Mesendoderm (in vitro differentiated cells): ENCODE measurements around the gene EPAS1.

Experiments used
- DNase-seq: peaks from one replicate; pipeline ENCODE4 v3.0.0; 2013
- H2AK5ac ChIP-seq: 2 replicates; pipeline ENCODE4 v1.6.1; 2013; ENCODE audit warnings: low read length, inconsistent platforms
- H2BK120ac ChIP-seq: 2 replicates; pipeline ENCODE4 v1.6.1; 2013; ENCODE audit warnings: low read depth, mild to moderate bottlenecking, low read length, moderate library complexity, mixed read lengths
- H2BK15ac ChIP-seq: replicated peaks from 2 replicates; pipeline ENCODE4 v1.6.1; 2013; ENCODE audit warnings: low read depth, mild to moderate bottlenecking, moderate library complexity
- H2BK5ac ChIP-seq: 2 replicates; pipeline ENCODE4 v1.6.1; 2013; ENCODE audit warnings: low read length, inconsistent platforms
- H3K18ac ChIP-seq: 2 replicates; pipeline ENCODE4 v1.6.1; 2013; ENCODE audit warnings: mild to moderate bottlenecking, low read length, mixed read lengths
- H3K23ac ChIP-seq: one replicate; pipeline ENCODE4 v1.6.1; 2013; ENCODE audit warnings: low read length
- H3K27ac ChIP-seq: 2 replicates; pipeline ENCODE4 v1.5.1; 2013; ENCODE audit warnings: low read depth, mild to moderate bottlenecking, inconsistent platforms, low read length, moderate library complexity
- H3K27me3 ChIP-seq: 2 replicates; pipeline ENCODE4 v1.6.1; 2013; ENCODE audit warnings: low read length, control low read depth, mild to moderate bottlenecking, inconsistent platforms; ENCODE audit not compliant: insufficient read depth, poor library complexity
- H3K36me3 ChIP-seq: 2 replicates; pipeline ENCODE4 v1.6.1; 2013; ENCODE audit warnings: low read length, inconsistent platforms; ENCODE audit not compliant: control insufficient read depth, insufficient read depth
- H3K4ac ChIP-seq: one replicate; pipeline ENCODE4 v1.6.1; 2013; ENCODE audit warnings: low read depth, mild to moderate bottlenecking, low read length, moderate library complexity
- H3K4me1 ChIP-seq: 2 replicates; pipeline ENCODE4 v1.6.1; 2013; ENCODE audit warnings: low read depth, low read length, inconsistent platforms; ENCODE audit not compliant: control insufficient read depth
- H3K4me2 ChIP-seq: 2 replicates; pipeline ENCODE4 v1.6.1; 2013; ENCODE audit warnings: low read length
- H3K4me3 ChIP-seq: 2 replicates; pipeline ENCODE4 v1.5.1; 2013; ENCODE audit warnings: mild to moderate bottlenecking, low read length
- H3K56ac ChIP-seq: one replicate; pipeline ENCODE4 v1.6.1; 2013; ENCODE audit warnings: low read length
- H3K79me1 ChIP-seq: 2 replicates; pipeline ENCODE4 v1.6.1; 2013; ENCODE audit warnings: low read length, inconsistent platforms
- H3K79me2 ChIP-seq: 2 replicates; pipeline ENCODE4 v1.6.1; 2013; ENCODE audit warnings: mild to moderate bottlenecking, low read length; ENCODE audit not compliant: control insufficient read depth, insufficient read depth
- H3K9ac ChIP-seq: 2 replicates; pipeline ENCODE4 v1.6.1; 2013; ENCODE audit warnings: low read length, inconsistent platforms
- H4K5ac ChIP-seq: one replicate; pipeline ENCODE4 v1.6.1; 2013; ENCODE audit warnings: low read length
- H4K8ac ChIP-seq: one replicate; pipeline ENCODE4 v1.6.1; 2013; ENCODE audit warnings: low read depth, mild to moderate bottlenecking, control low read depth, low read length, moderate library complexity
- WGBS: extraction: QIAGEN DNeasy Blood & Tissue Kit; methylation state at CpG from one replicate; pipeline ENCODE4 v1.1.7; 2013; ENCODE audit warnings: low lambda C conversion rate, missing lambda C conversion rate; ENCODE audit not compliant: insufficient coverage; ENCODE audit errors: extremely low coverage; 5-methylcytosine and 5-hydroxymethylcytosine counted together

The EPAS1 gene

DNA sequence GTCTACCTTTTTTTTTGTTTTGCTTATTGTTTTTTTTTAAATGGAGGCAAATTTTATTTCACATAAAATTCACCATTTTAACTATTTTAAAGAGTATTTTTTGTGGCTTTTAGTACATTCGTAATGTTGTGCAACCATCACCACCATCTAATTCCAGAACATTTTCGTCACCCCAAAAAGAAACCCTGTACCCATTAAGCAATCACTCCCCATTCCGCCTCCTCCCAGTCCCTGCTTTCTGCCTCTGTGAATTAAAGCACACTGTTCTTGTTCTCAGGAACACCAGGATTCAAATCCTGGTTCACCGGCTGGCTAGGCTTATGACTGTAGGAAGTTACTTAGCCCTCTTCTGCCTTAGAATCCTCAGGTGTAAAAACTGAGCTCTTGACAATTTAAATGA is 36.9 kb upstream of the EPAS1 start:
- H3K79me2 ChIP-seq = no peaks in the 10 kb centered on the region
- no peaks in the 10 kb centered on the region for H3K79me1 ChIP-seq
- no peak overlapping the region for H2BK120ac ChIP-seq
- no peak overlapping the region for H4K5ac ChIP-seq
- H2AK5ac ChIP-seq = no peak overlapping the region
- H3K27me3 ChIP-seq = no peaks in the 10 kb centered on the region
- H3K56ac ChIP-seq = no peak overlapping the region
- peaks cover 5% of the 10 kb centered on the region for H3K4me1 ChIP-seq
- H3K23ac ChIP-seq = no peak overlapping the region
- H3K4ac ChIP-seq = no peak overlapping the region
- H2BK15ac ChIP-seq = no peak overlapping the region
- no peak overlapping the region for H3K18ac ChIP-seq
- no peak overlapping the region for H3K4me2 ChIP-seq
- no peak overlapping the region for H4K8ac ChIP-seq
- no peak overlapping the region for H3K4me3 ChIP-seq
- no peaks in the 10 kb centered on the region for H3K36me3 ChIP-seq
- DNase-seq = no peak
- H2BK5ac ChIP-seq = no peak overlapping the region
- H3K27ac ChIP-seq = no peak overlapping the region
- WGBS = no CpG with 5 or more reads among the region's 4 CpGs
- H3K9ac ChIP-seq = no peak overlapping the region

DNA sequence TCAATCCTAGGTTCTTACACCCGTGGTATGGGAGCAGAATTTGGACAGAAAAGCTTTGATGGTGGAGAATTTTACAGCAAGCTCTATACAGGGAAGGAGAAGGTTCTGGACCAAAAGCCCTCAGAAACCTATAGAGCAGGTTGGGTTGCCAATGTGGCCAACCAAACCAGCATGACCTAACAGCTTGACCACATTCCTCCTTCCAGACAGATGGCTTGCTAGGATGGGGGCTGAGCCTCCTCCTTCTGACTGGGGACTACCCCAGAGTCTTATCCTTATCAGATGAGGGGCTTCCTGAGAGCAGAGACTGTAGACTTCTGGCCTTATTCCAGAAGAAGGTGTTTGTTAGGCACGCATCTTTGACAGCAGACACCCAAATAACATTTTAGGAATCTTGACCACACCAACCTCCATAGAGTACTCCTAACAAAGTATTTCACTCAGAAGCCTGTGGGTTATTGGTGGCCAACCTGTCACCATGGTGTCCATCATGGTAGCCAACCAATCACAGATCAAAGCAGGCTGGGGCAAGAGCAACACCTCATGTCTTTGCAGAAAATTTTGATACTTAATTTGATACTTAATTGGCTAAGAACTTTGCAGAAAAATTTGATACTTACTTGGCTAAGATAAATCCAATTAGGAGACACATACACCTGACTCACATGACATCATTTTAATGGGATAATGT is 34.8 kb upstream of the EPAS1 start:
- Histone ChIP-seq H3K4me3 (no peak overlapping the region), H4K8ac (no peak overlapping the region), H3K36me3 (no peaks in the 10 kb centered on the region), H2BK15ac (no peak overlapping the region), H2BK5ac (no peak overlapping the region), H3K4me1 (peaks cover 5% of the 10 kb centered on the region), H3K27me3 (no peaks in the 10 kb centered on the region), H3K18ac (no peak overlapping the region), H3K9ac (no peak overlapping the region), H3K79me1 (no peaks in the 10 kb centered on the region), H2AK5ac (no peak overlapping the region), H3K4me2 (no peak overlapping the region), H3K79me2 (no peaks in the 10 kb centered on the region), H3K27ac (no peak overlapping the region), H2BK120ac (no peak overlapping the region), H3K4ac (no peak overlapping the region), H4K5ac (no peak overlapping the region), H3K23ac (no peak overlapping the region), H3K56ac (no peak overlapping the region)
- DNase-seq = no peak
- WGBS = no CpG with 5 or more reads among the region's 2 CpGs

DNA sequence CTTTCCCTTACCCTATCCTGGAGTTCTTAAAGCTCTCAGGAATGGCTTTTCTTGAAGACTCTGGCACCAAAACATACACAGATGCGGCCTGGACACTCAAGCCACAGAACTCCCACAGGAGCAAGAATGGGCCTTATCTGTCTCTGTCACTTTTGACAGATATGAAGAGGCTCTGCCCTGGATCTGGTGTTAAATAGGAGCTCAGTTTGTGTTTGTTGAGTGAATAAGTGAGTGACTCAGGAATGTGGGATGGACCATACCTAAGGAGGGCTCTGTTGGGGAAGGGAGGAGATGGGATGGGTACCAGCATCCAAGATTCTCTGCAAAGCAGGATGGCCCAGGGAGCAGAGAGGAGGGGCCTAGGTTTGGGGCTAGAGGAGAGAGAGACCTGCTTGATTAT is 33.9 kb upstream of the EPAS1 start:
- WGBS = no CpG with 5 or more reads among the region's 1 CpG
- Histone ChIP-seq H2AK5ac (no peak overlapping the region), H3K27me3 (no peaks in the 10 kb centered on the region), H3K36me3 (no peaks in the 10 kb centered on the region), H2BK5ac (no peak overlapping the region), H3K9ac (no peak overlapping the region), H3K4me1 (peaks cover 5% of the 10 kb centered on the region), H3K4me3 (no peak overlapping the region), H3K4ac (no peak overlapping the region), H4K8ac (no peak overlapping the region), H2BK15ac (no peak overlapping the region), H3K79me1 (no peaks in the 10 kb centered on the region), H3K23ac (no peak overlapping the region), H3K27ac (no peak overlapping the region), H3K18ac (no peak overlapping the region), H3K79me2 (no peaks in the 10 kb centered on the region), H2BK120ac (no peak overlapping the region), H4K5ac (no peak overlapping the region), H3K4me2 (no peak overlapping the region), H3K56ac (no peak overlapping the region)
- DNase-seq = no peak

DNA sequence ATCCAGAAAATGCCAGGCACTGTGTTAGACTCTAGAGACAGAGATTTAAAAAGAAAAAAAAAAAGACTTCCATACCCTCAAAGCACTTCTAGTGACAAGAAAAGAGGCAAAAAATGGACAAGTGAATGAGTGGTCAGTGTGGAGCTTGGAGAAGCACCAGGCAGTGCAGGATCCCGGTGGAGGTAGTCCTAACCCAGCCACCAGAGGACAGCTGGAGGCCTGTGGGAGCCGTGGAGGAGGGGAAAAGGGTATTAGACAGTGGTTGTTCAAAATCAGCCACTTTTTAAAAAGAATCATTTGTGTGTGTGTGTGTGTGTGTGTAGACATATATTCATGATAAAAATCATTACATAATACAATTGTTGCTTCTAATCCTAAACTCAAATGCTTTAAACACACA is 32.8 kb upstream of the EPAS1 start:
- no peak overlapping the region for H3K4me2 ChIP-seq
- H4K8ac ChIP-seq = no peak overlapping the region
- no peak for DNase-seq
- H2AK5ac ChIP-seq = no peak overlapping the region
- no peak overlapping the region for H2BK5ac ChIP-seq
- H3K36me3 ChIP-seq = no peaks in the 10 kb centered on the region
- no peak overlapping the region for H3K18ac ChIP-seq
- no peak overlapping the region for H2BK120ac ChIP-seq
- H3K79me2 ChIP-seq = no peaks in the 10 kb centered on the region
- no peak overlapping the region for H3K56ac ChIP-seq
- no peak overlapping the region for H3K23ac ChIP-seq
- no peaks in the 10 kb centered on the region for H3K27me3 ChIP-seq
- H3K27ac ChIP-seq = no peak overlapping the region
- H3K4me1 ChIP-seq = peaks cover 1% of the 10 kb centered on the region
- H3K79me1 ChIP-seq = no peaks in the 10 kb centered on the region
- H4K5ac ChIP-seq = no peak overlapping the region
- H3K4ac ChIP-seq = no peak overlapping the region
- no peak overlapping the region for H3K9ac ChIP-seq
- WGBS = no CpG with 5 or more reads among the region's 2 CpGs
- H2BK15ac ChIP-seq = no peak overlapping the region
- no peak overlapping the region for H3K4me3 ChIP-seq

DNA sequence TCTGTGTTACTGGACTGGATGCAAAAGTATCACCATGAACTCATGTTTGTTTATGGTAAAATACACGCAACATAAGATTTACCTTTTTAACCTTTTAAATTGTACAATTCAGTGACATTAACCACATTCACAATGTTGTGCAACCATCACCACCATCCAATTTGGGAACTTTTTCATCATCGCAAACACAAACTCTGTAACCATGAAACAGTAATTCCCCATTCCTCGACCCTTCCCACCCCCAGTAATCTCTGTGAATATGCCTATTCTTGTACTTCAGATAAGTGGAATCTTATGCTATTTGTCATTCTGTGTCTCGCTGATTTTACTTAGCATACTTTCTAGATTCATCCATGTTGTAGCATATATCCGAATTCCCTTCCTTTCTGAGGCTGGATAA is 31.1 kb upstream of the EPAS1 start:
- H3K4me2 ChIP-seq = no peak overlapping the region
- H3K27me3 ChIP-seq = no peaks in the 10 kb centered on the region
- no peak overlapping the region for H3K56ac ChIP-seq
- no peak overlapping the region for H3K9ac ChIP-seq
- H2BK5ac ChIP-seq = no peak overlapping the region
- H3K79me2 ChIP-seq = no peaks in the 10 kb centered on the region
- no peaks in the 10 kb centered on the region for H3K36me3 ChIP-seq
- H3K23ac ChIP-seq = no peak overlapping the region
- H3K4me3 ChIP-seq = no peak overlapping the region
- no peak overlapping the region for H4K5ac ChIP-seq
- H2BK120ac ChIP-seq = no peak overlapping the region
- H3K4me1 ChIP-seq = peaks cover 4% of the 10 kb centered on the region
- H3K18ac ChIP-seq = no peak overlapping the region
- H3K79me1 ChIP-seq = no peaks in the 10 kb centered on the region
- no peak for DNase-seq
- no peak overlapping the region for H3K27ac ChIP-seq
- H2AK5ac ChIP-seq = no peak overlapping the region
- no CpG with 5 or more reads among the region's 5 CpGs for WGBS
- no peak overlapping the region for H4K8ac ChIP-seq
- H3K4ac ChIP-seq = no peak overlapping the region
- no peak overlapping the region for H2BK15ac ChIP-seq

DNA sequence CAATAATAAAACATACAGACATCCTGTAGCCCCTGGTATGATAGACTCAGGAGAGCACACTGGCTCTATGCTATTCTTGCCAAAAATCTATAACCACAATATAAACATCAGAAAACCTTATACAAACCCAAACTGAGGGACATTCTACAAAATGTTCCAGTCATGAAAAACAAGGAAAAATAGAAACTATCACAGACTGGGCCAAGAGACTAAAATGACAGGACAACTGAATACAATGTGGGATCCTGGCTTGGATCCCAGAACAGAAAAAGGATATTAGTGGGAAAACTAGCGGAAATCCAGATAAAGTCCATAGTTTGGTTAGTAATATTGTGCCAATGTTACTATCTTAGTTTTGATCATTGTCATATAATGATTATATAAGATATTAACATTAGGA is 29.6 kb upstream of the EPAS1 start:
- H2AK5ac ChIP-seq = no peak overlapping the region
- no peak overlapping the region for H4K8ac ChIP-seq
- H3K4me1 ChIP-seq = peaks cover 4% of the 10 kb centered on the region
- H3K27ac ChIP-seq = no peak overlapping the region
- H3K4ac ChIP-seq = no peak overlapping the region
- no peak overlapping the region for H3K18ac ChIP-seq
- H2BK15ac ChIP-seq = no peak overlapping the region
- no peaks in the 10 kb centered on the region for H3K27me3 ChIP-seq
- H3K79me2 ChIP-seq = no peaks in the 10 kb centered on the region
- H3K36me3 ChIP-seq = no peaks in the 10 kb centered on the region
- H3K9ac ChIP-seq = no peak overlapping the region
- H3K4me3 ChIP-seq = no peak overlapping the region
- H3K4me2 ChIP-seq = no peak overlapping the region
- H4K5ac ChIP-seq = no peak overlapping the region
- H2BK5ac ChIP-seq = no peak overlapping the region
- no peaks in the 10 kb centered on the region for H3K79me1 ChIP-seq
- DNase-seq = no peak
- no peak overlapping the region for H2BK120ac ChIP-seq
- no CpG with 5 or more reads among the region's 1 CpG for WGBS
- H3K56ac ChIP-seq = no peak overlapping the region
- no peak overlapping the region for H3K23ac ChIP-seq
